ENCODE results near the gene IPPK. TPM values are rescaled to one million over a fixed set of nuclear protein-coding genes. Genes with fewer than 3 reads are reported as not detected.

Gene IPPK
- total and polyA plus RNA-seq, 2 experiments from 2014 or later, result 10.7 to 17.8 TPM

- no peaks in the 10 kb centered on the region for H3K9me3 ChIP-seq (ENCODE audit: low read depth)
- H3K36me3 ChIP-seq (ENCODE audit: low read depth), result peaks cover 22% of the 10 kb centered on the region; the same call in 1 of the 2 replicates
- WGBS, 2 experiments (ENCODE audit: low coverage in 1 of 2, low lambda C conversion rate in 2 of 2, missing lambda C conversion rate in 2 of 2), result 89 to 96% methylated on average over 3 of the region's 3 CpGs
- H3K79me2 ChIP-seq (ENCODE audit: insufficient read depth), result no peaks in the 10 kb centered on the region; the same call in 1 of the 2 replicates
- TF ChIP-seq EZH2phosphoT487 (IDR thresholded peaks at IDR 0.05; ENCODE audit: insufficient read depth, low read depth), result no peak
- TF ChIP-seq EZH2 (IDR thresholded peaks at IDR 0.05; ENCODE audit: insufficient read depth, poor library complexity, severe bottlenecking), result no peak
- H3K27me3 ChIP-seq (replicated peaks; ENCODE audit: insufficient read depth), result no peaks in the 10 kb centered on the region
- no peak overlapping the region for H3K4me3 ChIP-seq
- no peak overlapping the region for H3K9ac ChIP-seq
- H3F3A ChIP-seq (ENCODE audit: insufficient read depth), result peaks cover 6% of the 10 kb centered on the region; the same call in 1 of the 2 replicates
- DNase-seq, result no peak
- H3K4me2 ChIP-seq (ENCODE audit: unreplicated experiment), result no peak overlapping the region
- no peaks in the 10 kb centered on the region for H4K20me1 ChIP-seq (ENCODE audit: insufficient read depth)
- in situ Hi-C loops (cut with MboI), result no loop called here
- H2AFZ ChIP-seq, result no peak overlapping the region
- no peak overlapping the region for H3K27ac ChIP-seq
- no peaks in the 10 kb centered on the region for H3K4me1 ChIP-seq (ENCODE audit: insufficient read depth)
- no peaks in the 10 kb centered on the region for H3K9me2 ChIP-seq (ENCODE audit: insufficient read depth)
Measured at GRCh38 chr9:92714016-92714415, 44.1 kb upstream of the IPPK start.

DNA sequence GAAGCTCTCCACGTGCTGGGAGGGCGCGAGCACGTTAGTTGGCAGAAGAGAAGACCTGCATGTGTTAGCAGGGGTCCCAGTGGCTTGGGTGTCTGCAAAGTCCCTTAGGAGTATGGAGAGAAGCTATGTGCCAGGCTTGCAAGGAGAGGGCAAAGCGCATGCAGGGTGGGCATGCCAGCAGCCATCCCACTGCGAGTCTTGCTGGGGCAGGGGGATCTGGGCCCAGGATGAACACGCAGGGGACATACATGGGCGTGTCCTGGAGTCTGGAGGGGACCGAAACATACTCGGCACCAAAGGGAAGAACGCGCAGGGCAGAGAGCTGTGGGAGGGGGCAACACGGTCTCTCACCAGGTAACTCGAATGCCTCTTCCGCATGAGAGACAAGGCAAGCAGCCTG is 43.6 kb upstream of the IPPK start:
- Histone ChIP-seq H3F3A (ENCODE audit: insufficient read depth) (peaks cover 10% of the 10 kb centered on the region; the same call in 1 of the 2 replicates), H3K36me3 (ENCODE audit: low read depth) (peaks cover 22% of the 10 kb centered on the region; the same call in 1 of the 2 replicates), H3K27me3 (replicated peaks; ENCODE audit: insufficient read depth) (no peaks in the 10 kb centered on the region), H4K20me1 (ENCODE audit: insufficient read depth) (no peaks in the 10 kb centered on the region), H3K9me2 (ENCODE audit: insufficient read depth) (no peaks in the 10 kb centered on the region), H3K79me2 (ENCODE audit: insufficient read depth) (no peaks in the 10 kb centered on the region; the same call in 1 of the 2 replicates), H3K4me1 (ENCODE audit: insufficient read depth) (no peaks in the 10 kb centered on the region), H2AFZ (no peak overlapping the region), H3K4me2 (ENCODE audit: unreplicated experiment) (no peak overlapping the region), H3K27ac (no peak overlapping the region), H3K9me3 (ENCODE audit: low read depth) (no peaks in the 10 kb centered on the region), H3K4me3 (no peak overlapping the region), H3K9ac (no peak overlapping the region)
- 87 to 91% methylated on average over 15 of the region's 15 CpGs for WGBS, 2 experiments (ENCODE audit: low coverage in 1 of 2, low lambda C conversion rate in 2 of 2, missing lambda C conversion rate in 2 of 2)
- in situ Hi-C loops (cut with MboI), result no loop called here
- DNase-seq, result no peak
- no peak for TF ChIP-seq EZH2phosphoT487 (IDR thresholded peaks at IDR 0.05; ENCODE audit: insufficient read depth, low read depth)

DNA sequence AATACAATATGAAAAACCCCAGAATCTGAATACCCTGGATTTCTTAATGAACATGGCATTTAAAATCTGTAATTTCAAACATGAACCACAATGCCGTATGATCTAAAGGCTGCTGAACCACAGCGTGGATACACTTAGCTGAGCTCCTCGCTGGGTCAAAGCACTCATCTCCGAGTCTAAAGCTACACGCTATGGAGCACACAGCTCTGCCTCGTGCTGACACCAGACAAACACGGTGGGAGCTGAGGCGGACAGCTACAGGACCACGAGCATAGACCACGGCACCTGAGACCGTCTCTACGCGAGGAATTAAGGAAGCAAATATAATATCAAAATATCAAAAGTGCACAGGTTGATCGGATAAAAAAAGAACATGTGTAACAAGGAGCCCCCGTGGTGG is 42.8 kb upstream of the IPPK start:
- TF ChIP-seq EZH2 (IDR thresholded peaks at IDR 0.05; ENCODE audit: insufficient read depth, poor library complexity, severe bottlenecking) (no peak), EZH2phosphoT487 (IDR thresholded peaks at IDR 0.05; ENCODE audit: insufficient read depth, low read depth) (no peak)
- no peaks in the 10 kb centered on the region for H4K20me1 ChIP-seq (ENCODE audit: insufficient read depth)
- H2AFZ ChIP-seq, result no peak overlapping the region
- WGBS, 2 experiments (ENCODE audit: low coverage in 1 of 2, low lambda C conversion rate in 2 of 2, missing lambda C conversion rate in 2 of 2), result 94 to 97% methylated on average over 15 of the region's 15 CpGs
- no peak overlapping the region for H3K4me2 ChIP-seq (ENCODE audit: unreplicated experiment)
- H3K36me3 ChIP-seq (ENCODE audit: low read depth), result peaks cover 22% of the 10 kb centered on the region; the same call in 1 of the 2 replicates
- H3K4me3 ChIP-seq, result no peak overlapping the region
- H3K4me1 ChIP-seq (ENCODE audit: insufficient read depth), result no peaks in the 10 kb centered on the region
- H3F3A ChIP-seq (ENCODE audit: insufficient read depth), result peaks cover 16% of the 10 kb centered on the region; the same call in 1 of the 2 replicates
- no peaks in the 10 kb centered on the region for H3K9me2 ChIP-seq (ENCODE audit: insufficient read depth)
- no peak overlapping the region for H3K9ac ChIP-seq
- no peak for DNase-seq
- H3K9me3 ChIP-seq (ENCODE audit: low read depth), result no peaks in the 10 kb centered on the region
- no peaks in the 10 kb centered on the region for H3K27me3 ChIP-seq (replicated peaks; ENCODE audit: insufficient read depth)
- no peaks in the 10 kb centered on the region; the same call in 1 of the 2 replicates for H3K79me2 ChIP-seq (ENCODE audit: insufficient read depth)
- no peak overlapping the region for H3K27ac ChIP-seq
- in situ Hi-C loops (cut with MboI), result no loop called here

- Histone ChIP-seq H3K4me1 (ENCODE audit: insufficient read depth) (no peaks in the 10 kb centered on the region), H3F3A (ENCODE audit: insufficient read depth) (peaks cover 20% of the 10 kb centered on the region; the same call in 1 of the 2 replicates), H2AFZ (no peak overlapping the region), H3K9me2 (ENCODE audit: insufficient read depth) (no peaks in the 10 kb centered on the region), H3K9me3 (ENCODE audit: low read depth) (no peaks in the 10 kb centered on the region), H3K27me3 (replicated peaks; ENCODE audit: insufficient read depth) (no peaks in the 10 kb centered on the region), H3K4me3 (no peak overlapping the region), H3K79me2 (ENCODE audit: insufficient read depth) (no peaks in the 10 kb centered on the region; the same call in 1 of the 2 replicates), H3K4me2 (ENCODE audit: unreplicated experiment) (no peak overlapping the region), H4K20me1 (ENCODE audit: insufficient read depth) (no peaks in the 10 kb centered on the region), H3K27ac (no peak overlapping the region), H3K36me3 (ENCODE audit: low read depth) (peaks cover 22% of the 10 kb centered on the region; the same call in 1 of the 2 replicates), H3K9ac (no peak overlapping the region)
- TF ChIP-seq EZH2 (IDR thresholded peaks at IDR 0.05; ENCODE audit: insufficient read depth, poor library complexity, severe bottlenecking) (no peak), EZH2phosphoT487 (IDR thresholded peaks at IDR 0.05; ENCODE audit: insufficient read depth, low read depth) (no peak)
- in situ Hi-C loops (cut with MboI), result no loop called here
- no peak for DNase-seq
- WGBS, 2 experiments (ENCODE audit: low coverage in 1 of 2, low lambda C conversion rate in 2 of 2, missing lambda C conversion rate in 2 of 2), result 91% methylated on average over 6 of the region's 6 CpGs
Measured at GRCh38 chr9:92711844-92712243, 41.9 kb upstream of the IPPK start.

Measured in GM23248 (cell line).